ENCODE data around the gene ITPR1.

DNA sequence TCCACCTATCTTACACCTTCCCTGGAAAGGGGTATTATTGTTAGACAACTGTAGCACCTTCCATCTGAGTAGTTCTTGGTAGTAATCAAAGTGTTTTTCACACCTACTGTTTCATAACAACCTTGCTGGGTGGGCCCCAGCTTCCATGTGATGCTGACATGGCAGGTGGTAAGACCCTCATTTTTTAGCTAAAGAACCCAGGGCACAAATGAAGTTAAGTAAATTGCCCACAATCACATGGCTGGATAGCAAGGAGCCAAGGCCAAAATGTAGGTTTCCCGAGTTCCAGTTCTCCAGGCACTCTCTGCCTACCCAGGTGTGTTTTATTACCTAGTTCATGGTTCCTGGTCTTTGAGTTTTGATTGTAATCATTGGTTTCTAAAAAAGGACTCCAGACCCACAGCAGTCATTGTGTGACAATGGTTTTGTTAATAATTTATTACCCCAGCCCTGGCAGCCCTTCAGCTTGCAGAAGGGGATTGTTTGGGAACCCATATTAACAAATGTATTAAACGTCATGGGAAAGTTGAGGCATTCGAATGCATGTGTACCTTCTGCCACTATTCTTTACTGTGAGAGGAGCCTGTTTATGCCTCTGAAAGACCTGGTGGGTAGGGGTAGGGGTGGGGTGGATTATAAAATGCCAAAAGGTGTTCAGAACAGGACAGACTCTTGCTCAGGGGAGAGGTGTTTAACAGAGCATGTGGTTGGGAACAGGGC lies 263.9 kb downstream of the ITPR1 start:
- TF ChIP-seq POLR2A (IDR thresholded peaks at IDR 0.05), result no peak
- TF ChIP-seq, protein P1, sequence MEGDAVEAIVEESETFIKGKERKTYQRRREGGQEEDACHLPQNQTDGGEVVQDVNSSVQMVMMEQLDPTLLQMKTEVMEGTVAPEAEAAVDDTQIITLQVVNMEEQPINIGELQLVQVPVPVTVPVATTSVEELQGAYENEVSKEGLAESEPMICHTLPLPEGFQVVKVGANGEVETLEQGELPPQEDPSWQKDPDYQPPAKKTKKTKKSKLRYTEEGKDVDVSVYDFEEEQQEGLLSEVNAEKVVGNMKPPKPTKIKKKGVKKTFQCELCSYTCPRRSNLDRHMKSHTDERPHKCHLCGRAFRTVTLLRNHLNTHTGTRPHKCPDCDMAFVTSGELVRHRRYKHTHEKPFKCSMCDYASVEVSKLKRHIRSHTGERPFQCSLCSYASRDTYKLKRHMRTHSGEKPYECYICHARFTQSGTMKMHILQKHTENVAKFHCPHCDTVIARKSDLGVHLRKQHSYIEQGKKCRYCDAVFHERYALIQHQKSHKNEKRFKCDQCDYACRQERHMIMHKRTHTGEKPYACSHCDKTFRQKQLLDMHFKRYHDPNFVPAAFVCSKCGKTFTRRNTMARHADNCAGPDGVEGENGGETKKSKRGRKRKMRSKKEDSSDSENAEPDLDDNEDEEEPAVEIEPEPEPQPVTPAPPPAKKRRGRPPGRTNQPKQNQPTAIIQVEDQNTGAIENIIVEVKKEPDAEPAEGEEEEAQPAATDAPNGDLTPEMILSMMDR (IDR thresholded peaks at IDR 0.05), result no peak

Data from thyroid gland (tissue), 4 donors.